ENCODE results near the gene PEMT. TPM values are rescaled to one million over a fixed set of nuclear protein-coding genes. Genes with fewer than 3 reads are reported as not detected.

Gene PEMT
- total RNA-seq, 2 experiments from 2014 or later = 51.7 to 53.2 TPM

GRCh38 chr17:17518014-17518413, 73.5 kb downstream of the PEMT start:
- ChIA-PET CTCF (no interaction called here), POLR2A (no interaction called here)
- DNase-seq (no peak), ATAC-seq (no peak)
- no peaks in the 10 kb centered on the region for H3K9me3 Mint-ChIP-seq
- no peak for TF ChIP-seq CTCF (IDR thresholded peaks at IDR 0.05)
- intact Hi-C loops (cut with micrococcal nuclease) = no loop called here
- H3K27ac Mint-ChIP-seq = no peak overlapping the region
- H3K4me3 Mint-ChIP-seq = no peak overlapping the region
- peaks cover 3% of the 10 kb centered on the region for H3K4me1 Mint-ChIP-seq (ENCODE audit: low read depth)
- no peaks in the 10 kb centered on the region for H3K36me3 Mint-ChIP-seq (ENCODE audit: low read depth)
- H3K27me3 Mint-ChIP-seq = no peaks in the 10 kb centered on the region

DNA sequence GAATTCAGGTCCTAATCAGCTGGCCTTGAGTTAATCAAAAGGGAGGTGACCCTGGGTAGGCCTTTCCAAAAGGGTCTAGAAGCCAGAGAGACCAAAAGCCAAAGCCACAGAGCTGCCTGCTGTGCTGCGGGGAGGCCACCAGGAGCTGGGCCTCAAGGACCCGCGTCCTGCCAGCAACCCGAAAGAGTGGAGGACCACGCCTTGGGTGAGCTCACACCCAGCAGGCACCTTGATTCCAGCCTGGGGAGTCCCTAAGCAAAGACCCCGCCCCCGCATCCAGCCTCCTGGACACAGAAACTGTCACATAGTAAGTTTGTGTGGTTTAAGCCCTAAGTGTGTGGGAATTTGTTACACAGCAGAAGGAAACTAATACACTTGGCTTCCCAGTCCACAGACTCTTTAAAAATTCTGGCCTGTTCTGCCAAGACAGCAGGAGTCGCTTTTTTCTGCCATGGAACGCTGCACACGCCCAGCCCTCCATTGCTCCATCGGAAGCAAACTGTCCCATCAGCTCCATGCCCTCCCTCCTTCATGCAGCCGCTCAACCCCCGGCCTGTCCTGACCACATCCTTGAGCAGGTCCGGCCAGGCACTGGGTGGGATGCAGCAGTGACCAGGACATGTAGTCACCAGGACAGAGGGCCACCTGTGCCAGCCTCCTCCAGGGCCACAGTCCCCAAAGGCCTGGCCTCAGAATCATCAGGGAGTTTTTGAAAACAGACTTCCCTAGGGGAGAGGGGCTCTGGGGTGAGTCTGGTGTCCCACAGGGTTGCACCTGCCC, 74.4 kb downstream of the PEMT start:
- H3K4me3 Mint-ChIP-seq = no peak overlapping the region
- no peak for TF ChIP-seq CTCF (IDR thresholded peaks at IDR 0.05)
- intact Hi-C loops (cut with micrococcal nuclease) = no loop called here
- ChIA-PET POLR2A (no interaction called here), CTCF (interaction anchor here (3.5 kb wide), 1 partner anchor 20 kb away, joined by 11 read pairs; no protein-coding TSS in a partner anchor)
- peaks cover 3% of the 10 kb centered on the region for H3K4me1 Mint-ChIP-seq (ENCODE audit: low read depth)
- no peaks in the 10 kb centered on the region for H3K9me3 Mint-ChIP-seq
- peak; percentile 18 for DNase-seq
- ATAC-seq = no peak
- H3K36me3 Mint-ChIP-seq (ENCODE audit: low read depth) = no peaks in the 10 kb centered on the region
- no peaks in the 10 kb centered on the region for H3K27me3 Mint-ChIP-seq
- H3K27ac Mint-ChIP-seq = no peak overlapping the region

DNA sequence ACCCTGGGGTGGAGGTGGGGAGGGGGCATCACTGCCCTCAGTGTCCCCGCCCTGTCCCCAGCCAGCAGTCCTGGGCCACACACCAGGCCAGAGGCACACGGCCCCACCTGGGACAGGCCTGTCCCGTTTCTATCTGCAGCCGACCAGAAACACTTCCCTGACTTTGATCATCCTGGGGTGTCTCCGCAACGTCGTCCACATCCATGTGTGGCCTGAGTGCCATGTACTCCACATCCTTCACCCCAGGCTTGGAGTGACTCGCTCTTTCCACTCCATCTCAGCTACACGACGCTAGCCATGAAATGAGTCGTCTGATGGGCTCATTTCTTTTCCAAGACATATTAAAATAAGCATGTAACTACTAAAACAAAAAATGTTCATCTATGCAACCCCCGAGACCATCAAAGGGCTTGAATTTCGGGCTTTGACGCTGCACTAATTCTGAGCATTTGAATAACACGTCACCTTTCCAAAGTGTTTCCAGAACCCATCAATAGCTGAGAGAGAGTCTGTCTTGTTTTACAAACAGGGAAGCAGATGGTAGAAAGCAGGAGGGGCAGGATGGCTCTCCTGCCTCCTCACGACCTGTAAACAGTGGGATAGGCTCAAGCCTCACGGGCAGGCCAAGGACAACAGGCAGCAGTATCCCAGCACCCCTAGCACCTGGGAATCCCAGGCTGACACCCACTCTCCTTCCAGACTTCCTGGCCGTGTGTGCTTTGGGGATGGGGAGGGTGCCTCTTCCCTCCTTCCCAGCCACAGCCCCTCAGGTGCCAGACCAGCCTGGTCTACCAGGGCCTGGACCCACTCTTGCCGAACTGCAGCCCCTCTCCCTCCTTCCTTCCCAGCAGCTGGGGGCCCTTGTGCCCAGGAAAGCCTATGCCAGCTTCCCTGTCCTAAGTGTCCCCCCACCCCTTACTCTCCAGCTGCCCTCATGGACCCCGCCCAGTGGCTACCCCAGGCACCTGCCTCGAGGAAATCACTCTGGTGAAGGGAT, 75.3 kb downstream of the PEMT start:
- TF ChIP-seq CTCF (IDR thresholded peaks at IDR 0.05) = no peak
- DNase-seq (peak; percentile 16), ATAC-seq (no peak)
- H3K9me3 Mint-ChIP-seq = no peaks in the 10 kb centered on the region
- ChIA-PET CTCF (interaction anchor here (3.5 kb wide), 1 partner anchor 19 kb away, joined by 11 read pairs; no protein-coding TSS in a partner anchor), POLR2A (no interaction called here)
- H3K4me1 Mint-ChIP-seq (ENCODE audit: low read depth) = peaks cover 3% of the 10 kb centered on the region
- H3K27me3 Mint-ChIP-seq = no peaks in the 10 kb centered on the region
- no peak overlapping the region for H3K27ac Mint-ChIP-seq
- no peaks in the 10 kb centered on the region for H3K36me3 Mint-ChIP-seq (ENCODE audit: low read depth)
- intact Hi-C loops (cut with micrococcal nuclease) = no loop called here
- no peak overlapping the region for H3K4me3 Mint-ChIP-seq

- no peak for TF ChIP-seq CTCF (IDR thresholded peaks at IDR 0.05)
- no peak overlapping the region for H3K4me3 Mint-ChIP-seq
- peaks cover 12% of the 10 kb centered on the region for H3K4me1 Mint-ChIP-seq (ENCODE audit: low read depth)
- CTCF ChIA-PET = interaction anchor here (3.5 kb wide), 1 partner anchor 18 kb away, joined by 11 read pairs; no protein-coding TSS in a partner anchor
- ATAC-seq = no peak
- H3K27ac Mint-ChIP-seq = no peak overlapping the region
- H3K9me3 Mint-ChIP-seq = no peaks in the 10 kb centered on the region
- POLR2A ChIA-PET = no interaction called here
- intact Hi-C loops (cut with micrococcal nuclease) = no loop called here
- no peak for DNase-seq
- H3K27me3 Mint-ChIP-seq = no peaks in the 10 kb centered on the region
- H3K36me3 Mint-ChIP-seq (ENCODE audit: low read depth) = no peaks in the 10 kb centered on the region
Measured at GRCh38 chr17:17514993-17515933, 76.2 kb downstream of the PEMT start.
